ENCODE results near the gene BATF.

DNA sequence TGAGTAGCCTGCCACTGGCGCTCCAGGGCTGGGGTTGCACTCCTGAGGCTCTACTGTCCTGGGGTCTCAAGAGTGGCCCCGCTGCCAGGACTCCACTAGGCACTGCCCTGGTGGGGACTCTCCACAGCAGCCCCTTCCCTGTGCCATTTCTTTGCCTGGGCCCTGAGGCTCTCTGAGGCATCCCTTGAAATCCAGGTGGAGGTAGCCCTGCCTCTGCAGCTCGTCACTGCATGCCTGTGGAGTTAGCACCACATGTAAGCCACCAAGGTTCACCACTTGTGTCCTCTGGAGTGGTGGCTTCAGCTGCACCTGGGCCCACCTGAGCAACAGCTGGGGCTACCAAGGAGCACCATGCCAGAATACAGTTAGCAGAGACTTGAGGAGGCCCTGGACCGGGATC lies 39.9 kb upstream of the BATF start:
- TF ChIP-seq POLR2A (IDR thresholded peaks at IDR 0.05; ENCODE audit: control extremely low read depth in 1 of 2, low read depth in 2 of 2, low read length in 2 of 2), result no peak
- TF ChIP-seq CREB1 (IDR thresholded peaks at IDR 0.05), result no peak

All from H1 (cell line).